GM18861 (cell line): Measurements from ENCODE around the gene CELSR1.
A peak's percentile ranks its signal among the peaks of the same experiment; 100 is the strongest.
"Not testable (repeated sequence)": the region's sequence is repeated elsewhere in the genome, so short reads cannot be mapped to it uniquely, and the experiment has no call there.

ENCODE experiments used
- ATAC-seq: cut with Tn5 transposase; IDR thresholded peaks from one replicate; pipeline ENCODE4 v1.9.1; 2021; ENCODE audit not compliant: unreplicated experiment

Gene CELSR1

GRCh38 chr22:46336119-46337078 lies 201.0 kb downstream of the CELSR1 start:
- ATAC-seq = peak; percentile 5

- peak; percentile 76 for ATAC-seq
Observed at GRCh38 chr22:46335201-46336118, 202.0 kb downstream of the CELSR1 start, which contains the start of gene TRMU. Gene TRMU, plus strand, starts transcription at chr22:46335714. Its CDS starts 51 bp downstream, at chr22:46335765.

GRCh38 chr22:46331496-46331895 lies 205.9 kb downstream of the CELSR1 start:
- no peak for ATAC-seq

GRCh38 chr22:46330426-46330825 lies 207.0 kb downstream of the CELSR1 start:
- ATAC-seq = no peak

- no peak for ATAC-seq
Observed at GRCh38 chr22:46329616-46330015, 207.8 kb downstream of the CELSR1 start.

- ATAC-seq = no peak
Observed at GRCh38 chr22:46328797-46329196, 208.6 kb downstream of the CELSR1 start.

GRCh38 chr22:46327691-46328465 lies 209.5 kb downstream of the CELSR1 start:
- ATAC-seq = no peak

GRCh38 chr22:46326066-46326680 lies 211.2 kb downstream of the CELSR1 start:
- ATAC-seq = no peak

GRCh38 chr22:46323162-46323561 lies 214.3 kb downstream of the CELSR1 start:
- no peak for ATAC-seq

- ATAC-seq = no peak
Observed at GRCh38 chr22:46322711-46323110, 214.7 kb downstream of the CELSR1 start.

- no peak for ATAC-seq
Observed at GRCh38 chr22:46320716-46321386, 216.6 kb downstream of the CELSR1 start.

- ATAC-seq = no peak
Observed at GRCh38 chr22:46320166-46320710, 217.2 kb downstream of the CELSR1 start.

GRCh38 chr22:46319319-46319718 lies 218.1 kb downstream of the CELSR1 start:
- no peak for ATAC-seq

- no peak for ATAC-seq
Observed at GRCh38 chr22:46318576-46318975, 218.8 kb downstream of the CELSR1 start.

GRCh38 chr22:46317646-46318045 lies 219.8 kb downstream of the CELSR1 start:
- no peak for ATAC-seq

- no peak for ATAC-seq
Observed at GRCh38 chr22:46315976-46316375, 221.4 kb downstream of the CELSR1 start.

GRCh38 chr22:46312848-46313247 lies 224.6 kb downstream of the CELSR1 start:
- not testable (repeated sequence) for ATAC-seq

- no peak for ATAC-seq
Observed at GRCh38 chr22:46312056-46312455, 225.4 kb downstream of the CELSR1 start.
